KMS-11 (cell line): Measurements from ENCODE around the gene MIX23.
"Not testable (repeated sequence)": the region's sequence is repeated elsewhere in the genome, so short reads cannot be mapped to it uniquely, and the experiment has no call there.

Source experiments
- H2AFZ ChIP-seq: fragments of 200-600 bp; sonication (generic); 2 replicates; pipeline ENCODE4 v1.6.1; 2016; ENCODE audit warnings: antibody characterized with exemption, mixed run types, low read depth
- H3K27ac ChIP-seq: fragments of 200-600 bp; sonication (generic); 2 replicates; pipeline ENCODE4 v1.6.1; 2016; ENCODE audit warnings: mild to moderate bottlenecking, mixed run types
- H3K27me3 ChIP-seq: fragments of 200-600 bp; sonication (generic); 2 replicates; pipeline ENCODE4 v1.6.1; 2017; ENCODE audit warnings: mild to moderate bottlenecking, low read depth, mixed run types, moderate library complexity; ENCODE audit not compliant: insufficient read depth
- H3K36me3 ChIP-seq: fragments of 200-600 bp; sonication (generic); 2 replicates; pipeline ENCODE4 v1.6.1; 2017; ENCODE audit warnings: mild to moderate bottlenecking, mixed run types; ENCODE audit not compliant: insufficient read depth
- H3K4me1 ChIP-seq: fragments of 200-600 bp; sonication (generic); 2 replicates; pipeline ENCODE4 v1.6.1; 2016; ENCODE audit warnings: mild to moderate bottlenecking, low read depth, mixed run types; ENCODE audit not compliant: poor library complexity, severe bottlenecking
- H3K4me2 ChIP-seq: fragments of 200-600 bp; sonication (generic); 2 replicates; pipeline ENCODE4 v1.7.0; 2016; ENCODE audit warnings: mild to moderate bottlenecking, mixed run types
- H3K4me3 ChIP-seq: fragments of 200-600 bp; sonication (generic); IDR thresholded peaks from 2 replicates; pipeline ENCODE4 v1.6.1; 2017; ENCODE audit warnings: low read depth, low read length, mixed read lengths; ENCODE audit not compliant: insufficient read depth
- H3K79me2 ChIP-seq: fragments of 200-600 bp; sonication (generic); 2 replicates; pipeline ENCODE4 v1.6.1; 2016; ENCODE audit warnings: low read depth, mixed run types; ENCODE audit not compliant: insufficient read depth
- H3K9ac ChIP-seq: fragments of 200-600 bp; sonication (generic); 2 replicates; pipeline ENCODE4 v1.6.1; 2016; ENCODE audit warnings: mild to moderate bottlenecking, mixed run types
- H4K20me1 ChIP-seq: fragments of 200-600 bp; sonication (generic); 2 replicates; pipeline ENCODE4 v1.6.1; 2016; ENCODE audit warnings: mild to moderate bottlenecking, mixed run types; ENCODE audit not compliant: insufficient read depth
- CTCF ChIP-seq: fragments of 200-600 bp; sonication (generic); conservative IDR thresholded peaks from 2 replicates; pipeline ENCODE4 v1.6.1; 2017; ENCODE audit warnings: low read depth, mild to moderate bottlenecking, antibody characterized with exemption, low read length, moderate library complexity, mixed read lengths

The MIX23 gene

GRCh38 chr3:122366379-122366749 is 16.7 kb downstream of the MIX23 start:
- no peak overlapping the region for H3K4me2 ChIP-seq
- no peaks in the 10 kb centered on the region; the same call in 1 of the 2 replicates for H3K36me3 ChIP-seq
- no peak overlapping the region for H3K27ac ChIP-seq

GRCh38 chr3:122365582-122366378 is 17.3 kb downstream of the MIX23 start:
- H4K20me1 ChIP-seq, H3K27me3 ChIP-seq, H2AFZ ChIP-seq, H3K27ac ChIP-seq, H3K79me2 ChIP-seq, H3K4me3 ChIP-seq, H3K36me3 ChIP-seq, H3K4me2 ChIP-seq, H3K9ac ChIP-seq: not testable (repeated sequence)
- H3K4me1 ChIP-seq, result peaks cover 22% of the 10 kb centered on the region

More at GRCh38 chr3:122366379-122366749, 16.7 kb downstream of the MIX23 start:
- H2AFZ ChIP-seq, result no peak overlapping the region
- H4K20me1 ChIP-seq, result no peaks in the 10 kb centered on the region
- no peaks in the 10 kb centered on the region for H3K79me2 ChIP-seq
- no peaks in the 10 kb centered on the region for H3K27me3 ChIP-seq
- no peak overlapping the region for H3K9ac ChIP-seq
- no peak for TF ChIP-seq CTCF
- peaks cover 22% of the 10 kb centered on the region for H3K4me1 ChIP-seq
- no peak overlapping the region for H3K4me3 ChIP-seq

- Histone ChIP-seq H3K27ac (no peak overlapping the region), H3K79me2 (no peaks in the 10 kb centered on the region), H3K9ac (no peak overlapping the region), H3K4me3 (no peak overlapping the region), H3K27me3 (no peaks in the 10 kb centered on the region), H3K36me3 (no peaks in the 10 kb centered on the region), H4K20me1 (no peaks in the 10 kb centered on the region), H3K4me1 (peaks cover 22% of the 10 kb centered on the region), H3K4me2 (no peak overlapping the region), H2AFZ (no peak overlapping the region)
- no peak for TF ChIP-seq CTCF
Measured at GRCh38 chr3:122365073-122365472, 18.0 kb downstream of the MIX23 start.

GRCh38 chr3:122364490-122364889 is 18.5 kb downstream of the MIX23 start:
- Histone ChIP-seq H3K79me2 (no peaks in the 10 kb centered on the region), H3K4me2 (no peak overlapping the region), H4K20me1 (no peaks in the 10 kb centered on the region), H3K27ac (no peak overlapping the region), H2AFZ (no peak overlapping the region), H3K4me1 (peaks cover 22% of the 10 kb centered on the region), H3K36me3 (no peaks in the 10 kb centered on the region), H3K4me3 (no peak overlapping the region), H3K27me3 (no peaks in the 10 kb centered on the region), H3K9ac (no peak overlapping the region)
- TF ChIP-seq CTCF, result no peak

- no peak overlapping the region for H3K4me2 ChIP-seq
- H3K4me1 ChIP-seq, result peaks cover 17% of the 10 kb centered on the region
- H3K4me3 ChIP-seq, result no peak overlapping the region
- H4K20me1 ChIP-seq, result no peaks in the 10 kb centered on the region
- H3K9ac ChIP-seq, result no peak overlapping the region
- H3K36me3 ChIP-seq, result no peaks in the 10 kb centered on the region
- H3K27ac ChIP-seq, result no peak overlapping the region
- no peak for TF ChIP-seq CTCF
- no peak overlapping the region for H2AFZ ChIP-seq
- H3K27me3 ChIP-seq, result no peaks in the 10 kb centered on the region
- H3K79me2 ChIP-seq, result no peaks in the 10 kb centered on the region
Measured at GRCh38 chr3:122362026-122362425, 21.0 kb downstream of the MIX23 start.
